Kidney (tissue), 14 donors: ENCODE measurements around the gene CES3. TPM values are rescaled to one million over a fixed set of nuclear protein-coding genes. Genes with fewer than 3 reads are reported as not detected.
"Not testable (repeated sequence)": the region's sequence is repeated elsewhere in the genome, so short reads cannot be mapped to it uniquely, and the experiment has no call there.

ENCODE experiments used
- DNase-seq, 5 donors: peaks; one replicate each; pipeline ENCODE4 v3.0.0-alpha.2; 2013 to 2020
- FAIRE-seq: peaks from 2 replicates; lab custom pipeline; 2012; peaks lifted over from hg19 to GRCh38; lab: Jason Lieb, UNC
- H3K27ac ChIP-seq, 2 donors: one replicate each; pipeline ENCODE4 v1.7.0; 2013; ENCODE audit warnings: low read depth in 2 of 2, low read length in 2 of 2, inconsistent platforms in 1 of 2
- H3K27me3 ChIP-seq: one replicate; pipeline ENCODE4 v1.7.1; 2013; ENCODE audit warnings: low read length, inconsistent platforms; ENCODE audit not compliant: control insufficient read depth, insufficient read depth
- H3K36me3 ChIP-seq, 3 donors: one replicate each; pipeline versions ENCODE4 v1.7.0 to v1.7.1; 2013; ENCODE audit warnings: low read length in 3 of 3, control low read depth in 1 of 3, inconsistent platforms in 1 of 3; ENCODE audit not compliant: insufficient read depth in 3 of 3, control insufficient read depth in 2 of 3
- H3K4me1 ChIP-seq, 3 donors: one replicate each; pipeline versions ENCODE4 v1.7.0 to v1.7.1; 2013; ENCODE audit warnings: low read length in 3 of 3, inconsistent platforms in 1 of 3, low read depth in 1 of 3; ENCODE audit not compliant: control insufficient read depth in 2 of 3, insufficient read depth in 2 of 3
- H3K4me3 ChIP-seq, 3 donors: one replicate each; pipeline versions ENCODE4 v1.7.0 to v1.8.1; 2013; ENCODE audit warnings: low read length in 3 of 3, control low read depth in 1 of 3, inconsistent platforms in 1 of 3
- H3K9ac ChIP-seq, 3 donors: one replicate each; pipeline versions ENCODE4 v1.7.0 to v1.7.1; 2013; ENCODE audit warnings: low read length in 3 of 3, control low read depth in 1 of 3, inconsistent platforms in 1 of 3
- H3K9me3 ChIP-seq, 3 donors: one replicate each; pipeline versions ENCODE4 v1.7.0 to v1.7.1; 2013; ENCODE audit warnings: low read length in 3 of 3, control low read depth in 1 of 3, inconsistent platforms in 1 of 3; ENCODE audit not compliant: control insufficient read depth in 2 of 3, insufficient read depth in 1 of 3
- intact Hi-C: fragments of 100-400 bp; cut with DNase I; formaldehyde crosslinking; loops from one replicate; pipeline ENCODE4 v1.11.1; 2022
- polyA plus RNA-seq: library from polyadenylated mRNA; stranded (reverse); fragments of 350-450 nt; fragmentation: Illumina TruSeq; extraction: RNeasy Lipid Tissue Mini Kit (QIAGEN cat#74804); gene quantifications from one replicate; pipeline ENCODE4 v1.2.3, GENCODE V29; 2014; ENCODE audit warnings: low read depth, low replicate concordance; ENCODE audit not compliant: insufficient read depth
- total RNA-seq: library from RNA; stranded (reverse); fragmentation: NEBNext Ultra II Directional; extraction: Animal tissue kit (Norgen Biotek cat#: 25700); gene quantifications from one replicate; pipeline ENCODE4 v1.2.1, GENCODE V29; 2021
- TF ChIP-seq, protein P1 (sequence below): IDR thresholded peaks from 3 replicates; pipeline ENCODE4 v1.5.1; 2012; ENCODE audit warnings: mild to moderate bottlenecking, moderate library complexity, borderline replicate concordance; ENCODE audit not compliant: insufficient read depth; ENCODE audit errors: extremely low read depth
- donor health status: control.
- donor health status: control.
- donor health status: control.
- donor health status: control.
- donor health status: control.
- donor health status: DM: yes; HTN: yes; CAD: no.
- donor health status: Normal renal cell carcinoma (clear cell type).

Gene CES3
- total and polyA plus RNA-seq, 2 donors from 2014 or later = 2.1 to 7.8 TPM

DNA sequence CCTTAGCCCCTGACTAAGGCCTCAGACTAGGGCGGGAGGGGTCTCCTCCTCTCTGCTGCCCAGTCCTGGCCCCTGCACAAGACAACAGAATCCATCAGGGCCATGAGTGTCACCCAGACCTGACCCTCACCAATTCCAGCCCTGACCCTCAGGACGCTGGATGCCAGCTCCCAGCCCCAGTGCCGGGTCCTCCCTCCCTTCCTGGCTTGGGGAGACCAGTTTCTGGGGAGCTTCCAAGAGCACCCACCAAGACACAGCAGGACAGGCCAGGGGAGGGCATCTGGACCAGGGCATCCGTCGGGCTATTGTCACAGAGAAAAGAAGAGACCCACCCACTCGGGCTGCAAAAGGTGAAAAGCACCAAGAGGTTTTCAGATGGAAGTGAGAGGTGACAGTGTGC is 12.7 kb downstream of the CES3 start:
- intact Hi-C loops = no loop called here
- FAIRE-seq (no peak), DNase-seq (no peak)
- no peaks in the 10 kb centered on the region for H3K9me3 ChIP-seq
- no peaks in the 10 kb centered on the region for H3K27me3 ChIP-seq
- no peak overlapping the region for H3K4me3 ChIP-seq
- no peaks in the 10 kb centered on the region for H3K36me3 ChIP-seq
- TF ChIP-seq, protein P1, sequence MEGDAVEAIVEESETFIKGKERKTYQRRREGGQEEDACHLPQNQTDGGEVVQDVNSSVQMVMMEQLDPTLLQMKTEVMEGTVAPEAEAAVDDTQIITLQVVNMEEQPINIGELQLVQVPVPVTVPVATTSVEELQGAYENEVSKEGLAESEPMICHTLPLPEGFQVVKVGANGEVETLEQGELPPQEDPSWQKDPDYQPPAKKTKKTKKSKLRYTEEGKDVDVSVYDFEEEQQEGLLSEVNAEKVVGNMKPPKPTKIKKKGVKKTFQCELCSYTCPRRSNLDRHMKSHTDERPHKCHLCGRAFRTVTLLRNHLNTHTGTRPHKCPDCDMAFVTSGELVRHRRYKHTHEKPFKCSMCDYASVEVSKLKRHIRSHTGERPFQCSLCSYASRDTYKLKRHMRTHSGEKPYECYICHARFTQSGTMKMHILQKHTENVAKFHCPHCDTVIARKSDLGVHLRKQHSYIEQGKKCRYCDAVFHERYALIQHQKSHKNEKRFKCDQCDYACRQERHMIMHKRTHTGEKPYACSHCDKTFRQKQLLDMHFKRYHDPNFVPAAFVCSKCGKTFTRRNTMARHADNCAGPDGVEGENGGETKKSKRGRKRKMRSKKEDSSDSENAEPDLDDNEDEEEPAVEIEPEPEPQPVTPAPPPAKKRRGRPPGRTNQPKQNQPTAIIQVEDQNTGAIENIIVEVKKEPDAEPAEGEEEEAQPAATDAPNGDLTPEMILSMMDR = no peak
- H3K27ac ChIP-seq = peak overlapping the region in 1 of 2 donors; percentile 32
- peaks cover 0 to 5% (median 4%) of the 10 kb centered on the region in 3 donors for H3K4me1 ChIP-seq
- H3K9ac ChIP-seq = no peak overlapping the region

DNA sequence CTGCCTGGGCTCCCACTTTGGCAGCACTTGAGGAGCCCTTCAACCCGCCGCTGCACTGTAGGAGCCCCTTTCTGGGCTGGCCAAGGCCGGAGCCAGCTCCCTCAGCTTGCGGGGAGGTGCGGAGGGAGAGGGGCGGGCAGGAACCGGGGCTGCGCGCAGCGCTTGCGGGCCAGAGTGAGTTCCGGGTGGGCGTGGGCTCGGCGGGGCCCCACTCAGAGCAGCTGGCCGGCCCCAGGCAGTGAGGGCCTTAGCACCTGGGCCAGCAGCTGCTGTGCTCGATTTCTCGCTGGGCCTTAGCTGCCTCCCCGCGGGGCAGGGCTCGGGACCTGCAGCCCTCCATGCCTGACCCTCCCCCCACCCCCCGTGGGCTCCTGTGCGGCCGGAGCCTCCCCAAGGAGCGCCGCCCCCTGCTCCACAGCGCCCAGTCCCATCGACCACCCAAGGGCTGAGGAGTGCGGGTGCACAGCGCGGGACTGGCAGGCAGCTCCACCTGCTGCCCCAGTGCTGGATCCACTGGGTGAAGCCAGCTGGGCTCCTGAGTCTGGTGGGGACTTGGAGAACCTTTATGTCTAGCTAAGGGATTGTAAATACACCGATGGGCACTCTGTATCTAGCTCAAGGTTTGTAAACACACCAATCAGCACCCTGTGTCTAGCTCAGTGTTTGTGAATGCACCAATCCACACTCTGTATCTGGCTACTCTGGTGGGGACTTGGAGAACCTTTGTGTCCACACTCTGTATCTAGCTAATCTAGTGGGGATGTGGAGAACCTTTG is 13.3 kb downstream of the CES3 start:
- intact Hi-C loops, H3K9ac ChIP-seq, H3K27me3 ChIP-seq, H3K4me1 ChIP-seq, H3K27ac ChIP-seq, FAIRE-seq, H3K36me3 ChIP-seq, H3K9me3 ChIP-seq, H3K4me3 ChIP-seq, DNase-seq: not testable (repeated sequence)

DNA sequence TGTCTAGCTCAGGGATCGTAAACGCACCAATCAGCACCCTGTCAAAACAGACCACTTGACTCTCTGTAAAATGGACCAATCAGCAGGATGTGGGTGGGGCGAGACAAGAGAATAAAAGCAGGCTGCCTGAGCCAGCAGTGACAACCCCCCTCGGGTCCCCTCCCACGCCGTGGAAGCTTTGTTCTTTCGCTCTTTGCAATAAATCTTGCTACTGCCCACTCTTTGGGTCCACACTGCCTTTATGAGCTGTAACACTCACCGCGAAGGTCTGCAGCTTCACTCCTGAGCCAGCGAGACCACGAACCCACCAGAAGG is 13.8 kb downstream of the CES3 start:
- H3K27me3 ChIP-seq, H3K4me1 ChIP-seq, H3K9ac ChIP-seq, FAIRE-seq, H3K36me3 ChIP-seq, H3K9me3 ChIP-seq, H3K27ac ChIP-seq, H3K4me3 ChIP-seq, intact Hi-C loops: not testable (repeated sequence)
- peak in 3 of 5 donors; percentile 40 to 55 (median 41) for DNase-seq

DNA sequence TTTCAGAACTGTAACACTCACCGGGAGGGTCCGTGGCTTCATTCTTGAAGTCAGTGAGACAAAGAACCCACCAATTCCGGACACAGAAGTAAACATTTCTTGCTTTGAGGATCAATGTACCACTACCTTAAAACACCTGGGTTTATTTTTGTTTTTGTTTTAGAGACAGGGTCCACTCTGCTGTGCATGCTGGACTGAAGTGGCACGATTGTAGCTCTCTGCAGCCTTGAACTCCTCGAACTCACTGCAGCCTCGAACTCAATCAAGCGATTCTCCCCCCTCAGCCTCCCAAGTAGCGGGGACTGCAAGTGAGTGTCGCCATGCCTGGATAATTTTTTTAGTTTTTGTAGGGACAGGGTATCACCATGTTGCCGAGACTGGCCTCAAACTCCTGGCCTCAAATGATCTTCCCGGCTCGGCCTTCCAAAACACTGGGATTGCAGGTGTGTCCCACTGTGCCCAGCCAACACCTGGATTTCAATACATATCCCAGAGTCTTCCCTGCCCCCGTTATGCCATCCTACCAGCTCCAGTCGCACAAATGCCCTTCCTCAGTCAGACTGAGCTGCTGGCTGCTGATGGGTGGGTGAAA is 14.3 kb downstream of the CES3 start:
- no peak for FAIRE-seq

More for the DNA sequence above, 14.3 kb downstream of the CES3 start:
- H3K9ac ChIP-seq = no peak overlapping the region
- H3K36me3 ChIP-seq = no peaks in the 10 kb centered on the region
- no peaks in the 10 kb centered on the region for H3K9me3 ChIP-seq
- no peaks in the 10 kb centered on the region for H3K27me3 ChIP-seq
- intact Hi-C loops = no loop called here
- H3K27ac ChIP-seq = no peak overlapping the region
- H3K4me3 ChIP-seq = no peak overlapping the region
- DNase-seq = no peak
- peaks cover 0 to 5% (median 4%) of the 10 kb centered on the region in 3 donors for H3K4me1 ChIP-seq
- TF ChIP-seq, protein P1 = no peak
